MM.1S (cell line): ENCODE data around the gene PRSS36.

Experiments used
- DNase-seq: peaks from one replicate; pipeline ENCODE4 v3.0.0-alpha.2; 2015
- H2AFZ ChIP-seq: fragments of 300-600 bp; sonication (generic); 2 replicates; pipeline ENCODE4 v1.6.0; 2016; ENCODE audit warnings: antibody characterized with exemption, low read length
- H3F3A ChIP-seq: fragments of 300-600 bp; sonication (generic); 2 replicates; pipeline ENCODE4 v1.6.1; 2016; ENCODE audit warnings: mild to moderate bottlenecking, antibody characterized with exemption, low read length, moderate library complexity, mixed read lengths; ENCODE audit not compliant: insufficient read depth
- H3K27ac ChIP-seq: fragments of 300-600 bp; sonication (generic); 2 replicates; pipeline ENCODE4 v1.5.1; 2016; ENCODE audit warnings: mild to moderate bottlenecking, low read length
- H3K27me3 ChIP-seq: fragments of 300-600 bp; sonication (generic); replicated peaks from 2 replicates; pipeline ENCODE4 v1.6.0; 2016; ENCODE audit warnings: low read length; ENCODE audit not compliant: insufficient read depth
- H3K36me3 ChIP-seq: fragments of 300-600 bp; sonication (generic); replicated peaks from 2 replicates; pipeline ENCODE4 v1.6.1; 2016; ENCODE audit warnings: mild to moderate bottlenecking, low read length, mixed read lengths; ENCODE audit not compliant: insufficient read depth
- H3K4me1 ChIP-seq: fragments of 300-600 bp; sonication (generic); 2 replicates; pipeline ENCODE4 v1.6.1; 2016; ENCODE audit warnings: low read length, mixed read lengths
- H3K4me2 ChIP-seq: fragments of 300-600 bp; sonication (generic); 2 replicates; pipeline ENCODE4 v1.6.0; 2016; ENCODE audit warnings: low read depth, low read length
- H3K4me3 ChIP-seq: fragments of 300-600 bp; sonication (generic); 2 replicates; pipeline ENCODE4 v1.5.1; 2016; ENCODE audit warnings: low read length, mixed read lengths
- H3K79me2 ChIP-seq: fragments of 300-600 bp; sonication (generic); 2 replicates; pipeline ENCODE4 v1.6.1; 2016; ENCODE audit warnings: mixed run types, low read length, mixed read lengths
- H3K9ac ChIP-seq: fragments of 300-600 bp; sonication (generic); 2 replicates; pipeline ENCODE4 v1.6.1; 2016; ENCODE audit warnings: low read length, mixed read lengths
- H3K9me2 ChIP-seq: fragments of 300-600 bp; sonication (generic); replicated peaks from 2 replicates; pipeline ENCODE4 v1.6.1; 2016; ENCODE audit warnings: mild to moderate bottlenecking, low read length, mixed read lengths; ENCODE audit not compliant: insufficient read depth
- H3K9me3 ChIP-seq: fragments of 300-600 bp; sonication (generic); replicated peaks from 2 replicates; pipeline ENCODE4 v1.6.1; 2016; ENCODE audit warnings: mild to moderate bottlenecking, low read length, mixed read lengths; ENCODE audit not compliant: insufficient read depth
- H4K20me1 ChIP-seq: fragments of 300-600 bp; sonication (generic); 2 replicates; pipeline ENCODE4 v1.6.1; 2016; ENCODE audit warnings: mild to moderate bottlenecking, low read length, moderate library complexity, mixed read lengths; ENCODE audit not compliant: insufficient read depth
- CTCF ChIP-seq: fragments of 300-600 bp; sonication (generic); IDR thresholded peaks from 2 replicates; pipeline ENCODE4 v1.5.1; 2016; ENCODE audit warnings: antibody characterized with exemption, low read length, mixed read lengths
- EZH2 ChIP-seq: fragments of 300-600 bp; sonication (generic); optimal IDR thresholded peaks from 2 replicates; pipeline ENCODE3; 2017; ENCODE audit warnings: low read depth, mild to moderate bottlenecking, antibody characterized with exemption, low read length, mixed read lengths
- EZH2phosphoT487 ChIP-seq: fragments of 300-600 bp; sonication (generic); IDR thresholded peaks from 2 replicates; pipeline ENCODE4 v1.6.1; 2018; ENCODE audit warnings: antibody characterized with exemption, low read length

PRSS36 gene

GRCh38 chr16:31127182-31127581, 22.7 kb downstream of the PRSS36 start:
- H3K9me2 ChIP-seq: no peaks in the 10 kb centered on the region
- TF ChIP-seq EZH2phosphoT487 (no peak), CTCF (no peak)
- no peak overlapping the region for H3K9ac ChIP-seq
- H3K4me3 ChIP-seq: no peak overlapping the region
- no peaks in the 10 kb centered on the region for H3K79me2 ChIP-seq
- no peak for DNase-seq
- no peaks in the 10 kb centered on the region for H3K9me3 ChIP-seq
- H4K20me1 ChIP-seq: no peaks in the 10 kb centered on the region
- no peaks in the 10 kb centered on the region for H3F3A ChIP-seq
- no peak overlapping the region for H3K27ac ChIP-seq
- H3K4me2 ChIP-seq: no peak overlapping the region
- no peaks in the 10 kb centered on the region for H3K4me1 ChIP-seq
- H3K27me3 ChIP-seq: no peaks in the 10 kb centered on the region
- H2AFZ ChIP-seq: no peak overlapping the region
- no peaks in the 10 kb centered on the region for H3K36me3 ChIP-seq

GRCh38 chr16:31125844-31126243, 24.0 kb downstream of the PRSS36 start:
- no peaks in the 10 kb centered on the region for H3F3A ChIP-seq
- H3K9me2 ChIP-seq: no peaks in the 10 kb centered on the region
- H3K9me3 ChIP-seq: no peaks in the 10 kb centered on the region
- H3K79me2 ChIP-seq: no peaks in the 10 kb centered on the region
- H3K27ac ChIP-seq: no peak overlapping the region
- no peak overlapping the region for H3K4me3 ChIP-seq
- H3K36me3 ChIP-seq: no peaks in the 10 kb centered on the region
- no peaks in the 10 kb centered on the region for H3K27me3 ChIP-seq
- H2AFZ ChIP-seq: no peak overlapping the region
- H3K4me1 ChIP-seq: no peaks in the 10 kb centered on the region
- DNase-seq: no peak
- H4K20me1 ChIP-seq: no peaks in the 10 kb centered on the region
- H3K4me2 ChIP-seq: no peak overlapping the region
- no peak overlapping the region for H3K9ac ChIP-seq
- TF ChIP-seq CTCF: no peak

- H3K79me2 ChIP-seq: peaks cover 28% of the 10 kb centered on the region
- H3K27ac ChIP-seq: no peak overlapping the region
- no peak overlapping the region for H3K4me3 ChIP-seq
- no peaks in the 10 kb centered on the region for H3F3A ChIP-seq
- no peaks in the 10 kb centered on the region for H4K20me1 ChIP-seq
- H3K9ac ChIP-seq: no peak overlapping the region
- DNase-seq: no peak
- H3K4me1 ChIP-seq: peaks cover 6% of the 10 kb centered on the region
- H3K4me2 ChIP-seq: no peak overlapping the region
- H3K9me3 ChIP-seq: no peaks in the 10 kb centered on the region
- TF ChIP-seq EZH2 (no peak), CTCF (no peak), EZH2phosphoT487 (no peak)
- no peaks in the 10 kb centered on the region for H3K27me3 ChIP-seq
- H2AFZ ChIP-seq: no peak overlapping the region
- no peaks in the 10 kb centered on the region for H3K9me2 ChIP-seq
- peaks cover 6% of the 10 kb centered on the region for H3K36me3 ChIP-seq
Measured at GRCh38 chr16:31120129-31120528, 29.7 kb downstream of the PRSS36 start.
